ENCODE data around the gene KDM2A. TPM values are rescaled to one million over a fixed set of nuclear protein-coding genes. Genes with fewer than 3 reads are reported as not detected.

Gene KDM2A
- total RNA-seq, 1 experiment from 2014 or later: 122 TPM

- H3K4me3 Mint-ChIP-seq (ENCODE audit: unreplicated experiment): peak within 1 kb of the TSS; percentile 100
- ChIA-PET CTCF (interaction anchor here (0.6 to 2.5 kb wide), 11 partner anchors 22 to 184 kb away, joined by 3 to 43 read pairs (median 5); partner anchors contain the start of genes ANKRD13D and SSH3), POLR2A (interaction anchor here (0.6 to 1.6 kb wide), 12 partner anchors 9 to 138 kb away, joined by 3 to 20 read pairs (median 3); partner anchors contain the start of gene ANKRD13D)
- DNase-seq: peak in 1 of 2 experiments; percentile 72
- peak within 1 kb of the TSS; percentile 75 for H3K4me3 ChIP-seq (ENCODE audit: low read depth, low read length)
- H3K4me1 Mint-ChIP-seq (ENCODE audit: low read depth, unreplicated experiment): peaks cover 24% of the 10 kb centered on the region
- peaks cover 27% of the 10 kb centered on the region for H3K4me1 ChIP-seq
- no TSS peak for BruUV-seq (replicated peaks)
- no peaks in the 10 kb centered on the region for H3K27me3 Mint-ChIP-seq (ENCODE audit: insufficient read depth, unreplicated experiment)
- no peaks in the 10 kb centered on the region for H3K9me3 Mint-ChIP-seq (ENCODE audit: unreplicated experiment)
- H3K9me3 ChIP-seq: no peaks in the 10 kb centered on the region
- peak within 1 kb of the TSS; percentile 95 for H3K27ac Mint-ChIP-seq (ENCODE audit: unreplicated experiment)
- H3K36me3 ChIP-seq (ENCODE audit: control insufficient read depth, insufficient read depth, low read length): 0 out of 2 replicates have a peak, but pooled peaks cover 3% of the 10 kb centered on the region
- H3K27me3 ChIP-seq (replicated peaks; ENCODE audit: control insufficient read depth, insufficient read depth, low read length): no peaks in the 10 kb centered on the region
- TF ChIP-seq CTCF (IDR thresholded peaks at IDR 0.05; ENCODE audit: insufficient read depth in 1 of 2, low read depth in 1 of 2, low read length in 1 of 2, severe bottlenecking in 1 of 2, unreplicated experiment in 1 of 2): no peak
- peaks cover 40% of the 10 kb centered on the region for H3K36me3 Mint-ChIP-seq (ENCODE audit: insufficient read depth, unreplicated experiment)
- intact Hi-C loops (cut with micrococcal nuclease; ENCODE audit: unreplicated experiment): loop anchor here (1.0 to 2.0 kb wide), 3 partner anchors 22 to 116 kb away; no protein-coding TSS in a partner anchor
Observed at GRCh38 chr11:67266449-67267187, 147.6 kb downstream of the KDM2A start, which contains the start of gene GRK2. Gene GRK2, plus strand, starts transcription at chr11:67266473. Its CDS starts 227 bp downstream, at chr11:67266700.

- H3K9me3 Mint-ChIP-seq (ENCODE audit: unreplicated experiment): no peaks in the 10 kb centered on the region
- no peak for DNase-seq
- no peaks in the 10 kb centered on the region for H3K27me3 Mint-ChIP-seq (ENCODE audit: insufficient read depth, unreplicated experiment)
- peak overlapping the region; percentile 100 for H3K4me3 Mint-ChIP-seq (ENCODE audit: unreplicated experiment)
- Histone ChIP-seq H3K36me3 (ENCODE audit: control insufficient read depth, insufficient read depth, low read length) (peaks cover 3% of the 10 kb centered on the region; the same call in 1 of the 2 replicates), H3K9me3 (no peaks in the 10 kb centered on the region), H3K27me3 (replicated peaks; ENCODE audit: control insufficient read depth, insufficient read depth, low read length) (no peaks in the 10 kb centered on the region), H3K4me3 (ENCODE audit: low read depth, low read length) (peak overlapping the region; percentile 75), H3K4me1 (peaks cover 22% of the 10 kb centered on the region)
- BruUV-seq (replicated peaks): TSS peak; percentile 27
- peak overlapping the region; percentile 95 for H3K27ac Mint-ChIP-seq (ENCODE audit: unreplicated experiment)
- intact Hi-C loops (cut with micrococcal nuclease; ENCODE audit: unreplicated experiment): loop anchor here (1.0 to 2.0 kb wide), 2 partner anchors 21 to 115 kb away; no protein-coding TSS in a partner anchor
- TF ChIP-seq CTCF (IDR thresholded peaks at IDR 0.05; ENCODE audit: insufficient read depth in 1 of 2, low read depth in 1 of 2, low read length in 1 of 2, severe bottlenecking in 1 of 2, unreplicated experiment in 1 of 2): no peak
- ChIA-PET CTCF (interaction anchor here (0.5 to 2.5 kb wide), 12 partner anchors 21 to 185 kb away, joined by 3 to 43 read pairs (median 4); partner anchors contain the start of genes ANKRD13D and SSH3), POLR2A (interaction anchor here (0.6 to 1.6 kb wide), 13 partner anchors 9 to 139 kb away, joined by 3 to 20 read pairs (median 3); partner anchors contain the start of gene ANKRD13D)
- peaks cover 44% of the 10 kb centered on the region for H3K36me3 Mint-ChIP-seq (ENCODE audit: insufficient read depth, unreplicated experiment)
- peaks cover 22% of the 10 kb centered on the region for H3K4me1 Mint-ChIP-seq (ENCODE audit: low read depth, unreplicated experiment)
Observed at GRCh38 chr11:67267188-67268080, 148.4 kb downstream of the KDM2A start.
